Activated CD4-positive, CD25-positive, alpha-beta regulatory T cell (primary cell): Measurements from ENCODE around the gene MSANTD2.

Source experiments
- DNase-seq, 4 experiments: peaks; one replicate each; lab custom pipeline; 2025; lab: John Stamatoyannopoulos, UW

MSANTD2 gene

GRCh38 chr11:124817036-124817435 is 16.8 kb upstream of the MSANTD2 start:
- DNase-seq = no peak

- no peak for DNase-seq
Measured at GRCh38 chr11:124814739-124815138, 14.5 kb upstream of the MSANTD2 start.

- no peak for DNase-seq
Measured at GRCh38 chr11:124812876-124813275, 12.7 kb upstream of the MSANTD2 start.

GRCh38 chr11:124811399-124812125 is 11.4 kb upstream of the MSANTD2 start:
- DNase-seq = no peak

GRCh38 chr11:124807660-124808270 is 7.6 kb upstream of the MSANTD2 start:
- no peak for DNase-seq

- no peak for DNase-seq
Measured at GRCh38 chr11:124807201-124807600, 7.0 kb upstream of the MSANTD2 start.

- DNase-seq = no peak
Measured at GRCh38 chr11:124804884-124805283, 4.7 kb upstream of the MSANTD2 start.

- DNase-seq = no peak
Measured at GRCh38 chr11:124801636-124802312, 1.6 kb upstream of the MSANTD2 start.

- no peak for DNase-seq
Measured at GRCh38 chr11:124801014-124801413, 808 bp upstream of the MSANTD2 start.

GRCh38 chr11:124799348-124800225 is 619 bp downstream of the MSANTD2 start:
- DNase-seq = peak in 3 of 4 experiments; percentile 8 to 23 (median 18)

GRCh38 chr11:124798991-124799347 is 1.2 kb downstream of the MSANTD2 start:
- DNase-seq = no peak

- DNase-seq = no peak
Measured at GRCh38 chr11:124796312-124796711, 3.9 kb downstream of the MSANTD2 start.

- DNase-seq = no peak
Measured at GRCh38 chr11:124793466-124794278, 6.5 kb downstream of the MSANTD2 start.

GRCh38 chr11:124791626-124792341 is 8.4 kb downstream of the MSANTD2 start:
- DNase-seq = no peak

- DNase-seq = no peak
Measured at GRCh38 chr11:124788521-124788920, 11.7 kb downstream of the MSANTD2 start.

- no peak for DNase-seq
Measured at GRCh38 chr11:124784051-124784450, 16.2 kb downstream of the MSANTD2 start.

GRCh38 chr11:124783002-124783401 is 17.2 kb downstream of the MSANTD2 start:
- no peak for DNase-seq

GRCh38 chr11:124779568-124779967 is 20.6 kb downstream of the MSANTD2 start:
- DNase-seq = no peak

GRCh38 chr11:124778281-124778680 is 21.9 kb downstream of the MSANTD2 start:
- DNase-seq = no peak

GRCh38 chr11:124776865-124777645 is 23.2 kb downstream of the MSANTD2 start:
- no peak for DNase-seq
